ENCODE results near the gene CACNA1I.

DNA sequence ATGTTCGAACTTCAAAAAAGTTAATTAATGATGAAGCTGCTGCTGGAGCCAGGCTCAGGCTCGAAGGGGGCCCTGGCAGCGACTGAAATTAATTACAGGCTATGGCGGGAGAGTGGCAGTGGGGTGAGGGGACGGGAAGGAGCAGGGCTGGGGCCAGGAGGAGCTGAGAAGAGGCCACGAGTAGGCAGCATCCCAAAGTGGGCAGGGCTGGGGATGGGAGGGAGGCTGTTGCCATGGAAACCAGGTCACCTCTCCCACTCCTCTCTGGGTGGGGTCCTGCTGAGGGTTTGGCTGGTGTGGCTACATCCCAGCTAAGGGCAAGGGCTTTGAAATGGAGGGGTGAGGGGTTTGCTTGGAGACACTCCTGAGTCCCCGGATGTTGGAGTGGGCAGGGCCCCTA, 23.9 kb downstream of the CACNA1I start:
- TF ChIP-seq CTCF (IDR thresholded peaks at IDR 0.05; ENCODE audit: extremely low read depth in 1 of 2, insufficient read depth in 1 of 2, low read depth in 1 of 2, low read length in 2 of 2) (no peak), EZH2 (IDR thresholded peaks at IDR 0.05; ENCODE audit: borderline replicate concordance, low read depth, low read length, severe bottlenecking) (no peak), POLR2AphosphoS5 (IDR thresholded peaks at IDR 0.05; ENCODE audit: insufficient read depth, low read depth, low read length) (no peak), POLR2A (IDR thresholded peaks at IDR 0.05; ENCODE audit: low read depth, low read length) (no peak), GATA2 (IDR thresholded peaks at IDR 0.05; ENCODE audit: insufficient read depth, insufficient read length, low read depth, low read length) (no peak), JUN (IDR thresholded peaks at IDR 0.05; ENCODE audit: borderline replicate concordance, insufficient read depth, insufficient read length, low read depth) (no peak)
